Esophagus muscularis mucosa (tissue), 3 donors: ENCODE results near the gene CACHD1.

Experiments
- CTCF ChIP-seq, 3 experiments: fragments of 200-600 bp in 2 of 3; fragments of 450-650 bp in 1 of 3; sonication (generic) in 2 of 3; IDR thresholded peaks; one replicate each; pipeline ENCODE4 v1.5.1; 2017 to 2019; ENCODE audit warnings: antibody characterized with exemption in 3 of 3, mild to moderate bottlenecking in 2 of 3, moderate library complexity in 1 of 3
- POLR2AphosphoS5 ChIP-seq, 2 donors: sonication (generic); formaldehyde crosslinking; IDR thresholded peaks; one replicate each; pipeline ENCODE4 v1.6.1; 2017; ENCODE audit warnings: antibody characterized with exemption in 2 of 2

GRCh38 chr1:64532646-64533045 lies 62.7 kb downstream of the CACHD1 start:
- no peak for TF ChIP-seq CTCF (IDR thresholded peaks at IDR 0.05)
- TF ChIP-seq POLR2AphosphoS5 (IDR thresholded peaks at IDR 0.05), result no peak
